ENCODE data around the gene GPR162.

The GPR162 gene

GRCh38 chr12:6826125-6826733 lies 4.6 kb downstream of the GPR162 start:
- no peak overlapping the region for H3K4me3 ChIP-seq (ENCODE audit: control insufficient read depth, low read depth, low read length)
- TF ChIP-seq, protein P1, sequence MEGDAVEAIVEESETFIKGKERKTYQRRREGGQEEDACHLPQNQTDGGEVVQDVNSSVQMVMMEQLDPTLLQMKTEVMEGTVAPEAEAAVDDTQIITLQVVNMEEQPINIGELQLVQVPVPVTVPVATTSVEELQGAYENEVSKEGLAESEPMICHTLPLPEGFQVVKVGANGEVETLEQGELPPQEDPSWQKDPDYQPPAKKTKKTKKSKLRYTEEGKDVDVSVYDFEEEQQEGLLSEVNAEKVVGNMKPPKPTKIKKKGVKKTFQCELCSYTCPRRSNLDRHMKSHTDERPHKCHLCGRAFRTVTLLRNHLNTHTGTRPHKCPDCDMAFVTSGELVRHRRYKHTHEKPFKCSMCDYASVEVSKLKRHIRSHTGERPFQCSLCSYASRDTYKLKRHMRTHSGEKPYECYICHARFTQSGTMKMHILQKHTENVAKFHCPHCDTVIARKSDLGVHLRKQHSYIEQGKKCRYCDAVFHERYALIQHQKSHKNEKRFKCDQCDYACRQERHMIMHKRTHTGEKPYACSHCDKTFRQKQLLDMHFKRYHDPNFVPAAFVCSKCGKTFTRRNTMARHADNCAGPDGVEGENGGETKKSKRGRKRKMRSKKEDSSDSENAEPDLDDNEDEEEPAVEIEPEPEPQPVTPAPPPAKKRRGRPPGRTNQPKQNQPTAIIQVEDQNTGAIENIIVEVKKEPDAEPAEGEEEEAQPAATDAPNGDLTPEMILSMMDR (IDR thresholded peaks at IDR 0.05; ENCODE audit: control insufficient read depth, insufficient read depth, low read depth, low read length, missing control alignments): no peak
- DNase-seq (ENCODE audit: low read depth): no peak

DNA sequence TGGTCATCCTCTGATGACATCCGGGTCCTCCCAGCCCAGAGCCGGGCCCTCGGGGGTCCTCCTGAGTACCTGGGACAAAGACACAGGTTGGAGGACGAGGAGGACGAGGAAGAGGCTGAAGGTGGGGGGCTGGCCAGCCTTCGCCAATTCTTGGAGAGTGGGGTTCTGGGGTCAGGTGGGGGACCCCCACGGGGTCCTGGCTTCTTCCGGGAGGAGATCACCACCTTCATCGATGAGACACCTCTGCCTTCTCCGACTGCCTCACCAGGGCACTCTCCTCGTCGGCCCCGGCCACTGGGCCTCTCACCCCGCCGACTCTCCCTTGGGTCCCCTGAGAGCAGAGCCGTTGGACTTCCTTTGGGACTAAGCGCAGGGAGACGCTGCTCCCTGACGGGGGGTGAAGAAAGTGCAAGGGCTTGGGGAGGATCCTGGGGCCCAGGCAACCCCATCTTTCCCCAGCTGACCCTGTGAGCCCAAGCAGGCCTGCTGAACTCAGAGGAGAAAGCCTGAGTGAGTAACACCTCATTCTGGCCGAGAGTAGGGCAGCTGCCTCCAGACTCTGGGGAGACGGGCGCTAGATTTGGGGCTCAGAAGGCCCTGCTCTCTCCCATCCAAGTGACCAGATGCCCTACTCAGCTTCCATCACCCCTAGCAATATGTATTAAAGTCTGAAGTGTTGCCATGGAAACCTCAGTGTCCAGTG lies 5.3 kb downstream of the GPR162 start:
- peak overlapping the region; percentile 29 for H3K4me3 ChIP-seq (ENCODE audit: control insufficient read depth, low read depth, low read length)
- TF ChIP-seq, protein P1 (IDR thresholded peaks at IDR 0.05; ENCODE audit: control insufficient read depth, insufficient read depth, low read depth, low read length, missing control alignments): no peak
- no peak for DNase-seq (ENCODE audit: low read depth)

DNA sequence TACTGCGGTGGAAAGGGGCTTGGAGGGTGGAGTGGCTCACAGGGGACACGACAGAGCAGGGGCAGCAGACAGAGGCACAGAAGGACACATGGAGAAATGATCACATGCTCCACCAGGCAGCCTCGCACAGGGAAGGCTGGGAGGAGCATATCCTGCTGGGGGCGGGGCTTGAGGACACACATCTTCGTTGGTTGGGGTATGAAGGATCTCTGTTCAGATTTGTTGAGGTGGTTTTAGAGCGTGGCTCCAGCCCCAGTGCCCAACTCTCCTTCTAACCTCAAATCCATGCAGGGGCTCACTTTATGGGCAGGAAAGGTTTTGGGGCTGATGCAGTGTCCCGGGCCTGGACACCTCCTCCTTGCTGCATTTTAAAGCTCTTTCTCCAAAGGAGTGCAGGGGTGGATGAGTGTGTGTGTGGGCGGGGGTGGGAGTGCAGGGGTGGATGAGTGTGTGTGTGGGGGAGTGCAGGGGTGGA lies 5.9 kb downstream of the GPR162 start:
- DNase-seq (ENCODE audit: low read depth): no peak
- TF ChIP-seq, protein P1 (IDR thresholded peaks at IDR 0.05; ENCODE audit: control insufficient read depth, insufficient read depth, low read depth, low read length, missing control alignments): no peak
- H3K4me3 ChIP-seq (ENCODE audit: control insufficient read depth, low read depth, low read length): peak overlapping the region; percentile 29

GRCh38 chr12:6827982-6828780 lies 6.6 kb downstream of the GPR162 start, which contains the start of gene P3H3:
TSS of gene P3H3 (plus strand) at chr12:6828407. CDS start at chr12:6828441, 34 bp downstream.
- TF ChIP-seq, protein P1 (IDR thresholded peaks at IDR 0.05; ENCODE audit: control insufficient read depth, insufficient read depth, low read depth, low read length, missing control alignments): no peak
- peak within 1 kb of the TSS; percentile 53 for H3K4me3 ChIP-seq (ENCODE audit: control insufficient read depth, low read depth, low read length)
- DNase-seq (ENCODE audit: low read depth): no peak

DNA sequence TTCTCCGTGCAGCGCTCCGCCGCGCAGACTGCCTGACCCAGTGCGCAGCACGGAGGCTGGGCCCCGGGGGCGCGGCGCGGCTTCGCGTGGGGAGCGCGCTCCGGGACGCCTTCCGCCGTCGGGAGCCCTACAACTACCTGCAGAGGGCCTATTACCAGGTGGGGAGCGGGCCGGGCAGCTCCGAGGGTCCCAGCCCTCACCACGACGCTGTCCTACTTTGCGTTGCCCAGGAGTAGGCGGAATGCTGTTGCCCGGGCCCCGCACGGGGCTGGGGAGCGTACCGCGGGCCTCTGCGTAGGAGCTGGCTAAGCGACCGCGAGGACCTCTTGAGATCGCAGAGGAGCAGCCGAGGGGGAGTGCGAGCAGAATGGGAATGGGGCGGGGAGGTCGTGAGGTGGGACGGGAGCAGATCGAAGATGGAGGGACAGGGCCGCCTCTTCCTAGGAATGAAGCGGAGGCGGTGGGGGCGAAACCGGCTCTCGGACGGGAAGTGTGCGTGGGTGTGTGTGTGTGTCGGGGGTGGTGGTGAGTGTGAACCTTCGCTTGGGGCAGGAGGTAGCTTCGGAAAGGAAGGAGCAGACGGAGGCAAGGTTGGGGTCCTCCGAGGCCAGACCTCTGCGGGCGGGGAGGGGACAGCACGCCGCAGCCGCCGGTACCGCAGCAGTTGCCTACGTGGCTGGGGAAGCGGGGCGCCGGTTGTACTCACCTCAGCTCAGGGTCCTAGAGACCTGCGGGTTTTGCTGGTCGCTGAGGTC lies 7.3 kb downstream of the GPR162 start:
- H3K4me3 ChIP-seq (ENCODE audit: control insufficient read depth, low read depth, low read length): peak overlapping the region; percentile 53
- no peak for DNase-seq (ENCODE audit: low read depth)
- TF ChIP-seq, protein P1 (IDR thresholded peaks at IDR 0.05; ENCODE audit: control insufficient read depth, insufficient read depth, low read depth, low read length, missing control alignments): no peak
